MCF 10A (cell line): Measurements from ENCODE around the gene ZDHHC8. TPM values are rescaled to one million over a fixed set of nuclear protein-coding genes. Genes with fewer than 3 reads are reported as not detected.

Source experiments
- BruUV-seq: library from RNA; stranded (reverse); fragments of 400-500 nt; replicated peaks from 2 replicates; lab custom pipeline; 2021; lab: Mats Ljungman, UMichigan
- CTCF ChIA-PET: fragments of 300-600 bp; sonication (Branson Sonifier 250); formaldehyde crosslinking; extraction: SDS; loops from one replicate; lab custom pipeline; 2021; ENCODE audit warnings: antibody characterized with exemption, inconsistent platforms; lab: Yijun Ruan, JAX
- POLR2A ChIA-PET: fragments of 300-600, 350-650 bp; sonication (Branson Sonifier 250); formaldehyde crosslinking; extraction: SDS; loops from one replicate; lab custom pipeline; 2020; ENCODE audit warnings: antibody characterized with exemption, inconsistent platforms; lab: Yijun Ruan, JAX
- DNase-seq: peaks from one replicate; pipeline ENCODE4 v3.0.0-alpha.2; 2018; ENCODE audit not compliant: unreplicated experiment
- H3K27ac Mint-ChIP-seq: one replicate; pipeline ENCODE4 v1.8.0; 2022; ENCODE audit warnings: mild to moderate bottlenecking, low read depth, mixed read lengths; ENCODE audit not compliant: unreplicated experiment
- H3K27me3 Mint-ChIP-seq: one replicate; pipeline ENCODE4 v1.8.0; 2022; ENCODE audit warnings: mixed read lengths; ENCODE audit not compliant: insufficient read depth, unreplicated experiment
- H3K36me3 Mint-ChIP-seq: one replicate; pipeline ENCODE4 v1.8.0; 2022; ENCODE audit warnings: mild to moderate bottlenecking, moderate library complexity, mixed read lengths; ENCODE audit not compliant: insufficient read depth, unreplicated experiment
- H3K4me1 Mint-ChIP-seq: one replicate; pipeline ENCODE4 v1.8.0; 2022; ENCODE audit warnings: mixed read lengths; ENCODE audit not compliant: insufficient read depth, unreplicated experiment
- H3K4me3 Mint-ChIP-seq: one replicate; pipeline ENCODE4 v1.8.0; 2022; ENCODE audit warnings: mild to moderate bottlenecking, moderate library complexity, mixed read lengths; ENCODE audit not compliant: unreplicated experiment
- H3K9me3 Mint-ChIP-seq: one replicate; pipeline ENCODE4 v1.8.0; 2022; ENCODE audit warnings: mixed read lengths; ENCODE audit not compliant: unreplicated experiment
- intact Hi-C: fragments of 100-400 bp; cut with micrococcal nuclease; formaldehyde crosslinking; loops from 2 replicates; pipeline ENCODE4 v1.14.1; 2022
- total RNA-seq: library from RNA; stranded (reverse); gene quantifications from 2 replicates; pipeline ENCODE4 v1.2.3, GENCODE V29; 2022
- TF ChIP-seq, protein P1 (sequence below): fragments of 200-600 bp; IDR thresholded peaks from one replicate; pipeline ENCODE4 v1.8.0; 2022; ENCODE audit warnings: antibody characterized with exemption, mild to moderate bottlenecking; ENCODE audit not compliant: unreplicated experiment

ZDHHC8 gene
- total RNA-seq, 1 experiment from 2014 or later: 44.8 TPM

DNA sequence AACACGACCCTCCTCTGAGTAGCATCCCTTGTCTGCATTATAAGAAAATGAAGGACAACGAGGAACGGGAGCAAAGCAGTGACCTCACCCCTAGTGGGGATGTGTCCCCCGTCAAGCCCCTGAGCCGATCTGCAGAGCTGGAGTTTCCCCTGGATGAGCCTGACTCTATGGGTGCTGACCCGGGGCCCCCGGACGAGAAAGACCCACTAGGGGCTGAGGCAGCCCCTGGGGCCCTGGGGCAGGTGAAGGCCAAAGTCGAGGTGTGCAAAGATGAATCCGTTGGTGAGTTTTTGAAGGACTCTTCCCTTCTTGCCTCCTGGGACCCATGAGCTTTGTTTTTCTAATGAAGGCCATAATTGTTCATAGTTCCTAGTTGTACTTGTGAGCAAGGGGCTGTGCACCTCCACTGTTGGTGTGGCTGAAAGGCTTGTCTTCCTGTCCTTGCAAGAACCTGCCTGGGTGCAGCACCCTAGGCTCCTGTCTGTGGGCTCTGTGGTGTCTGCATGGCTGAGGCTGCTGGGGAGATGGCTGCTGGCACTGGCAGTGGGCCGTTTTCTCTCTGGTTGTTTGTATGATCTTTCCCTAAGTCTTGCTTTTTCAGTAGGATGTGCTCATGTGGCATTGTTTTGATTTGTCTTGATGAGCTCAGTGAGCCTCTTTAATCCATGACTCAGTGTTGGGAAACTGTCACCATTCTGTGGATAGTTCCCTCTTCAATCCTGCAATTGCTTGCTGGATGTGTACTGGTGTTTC, 41.5 kb upstream of the ZDHHC8 start:
- POLR2A ChIA-PET: no interaction called here
- H3K4me3 Mint-ChIP-seq: no peak overlapping the region
- peaks cover 7% of the 10 kb centered on the region for H3K4me1 Mint-ChIP-seq
- CTCF ChIA-PET: no interaction called here
- TF ChIP-seq, protein P1, sequence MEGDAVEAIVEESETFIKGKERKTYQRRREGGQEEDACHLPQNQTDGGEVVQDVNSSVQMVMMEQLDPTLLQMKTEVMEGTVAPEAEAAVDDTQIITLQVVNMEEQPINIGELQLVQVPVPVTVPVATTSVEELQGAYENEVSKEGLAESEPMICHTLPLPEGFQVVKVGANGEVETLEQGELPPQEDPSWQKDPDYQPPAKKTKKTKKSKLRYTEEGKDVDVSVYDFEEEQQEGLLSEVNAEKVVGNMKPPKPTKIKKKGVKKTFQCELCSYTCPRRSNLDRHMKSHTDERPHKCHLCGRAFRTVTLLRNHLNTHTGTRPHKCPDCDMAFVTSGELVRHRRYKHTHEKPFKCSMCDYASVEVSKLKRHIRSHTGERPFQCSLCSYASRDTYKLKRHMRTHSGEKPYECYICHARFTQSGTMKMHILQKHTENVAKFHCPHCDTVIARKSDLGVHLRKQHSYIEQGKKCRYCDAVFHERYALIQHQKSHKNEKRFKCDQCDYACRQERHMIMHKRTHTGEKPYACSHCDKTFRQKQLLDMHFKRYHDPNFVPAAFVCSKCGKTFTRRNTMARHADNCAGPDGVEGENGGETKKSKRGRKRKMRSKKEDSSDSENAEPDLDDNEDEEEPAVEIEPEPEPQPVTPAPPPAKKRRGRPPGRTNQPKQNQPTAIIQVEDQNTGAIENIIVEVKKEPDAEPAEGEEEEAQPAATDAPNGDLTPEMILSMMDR: no peak
- H3K36me3 Mint-ChIP-seq: peaks cover 88% of the 10 kb centered on the region
- no peak overlapping the region for H3K27ac Mint-ChIP-seq
- no peak for DNase-seq
- BruUV-seq: no TSS peak
- no peaks in the 10 kb centered on the region for H3K27me3 Mint-ChIP-seq
- H3K9me3 Mint-ChIP-seq: no peaks in the 10 kb centered on the region
- intact Hi-C loops: no loop called here

- no peaks in the 10 kb centered on the region for H3K27me3 Mint-ChIP-seq
- H3K36me3 Mint-ChIP-seq: peaks cover 88% of the 10 kb centered on the region
- ChIA-PET CTCF (interaction anchor here (0.7 kb wide), 2 partner anchors 9 to 137 kb away, joined by 3 read pairs; no protein-coding TSS in a partner anchor), POLR2A (no interaction called here)
- intact Hi-C loops: no loop called here
- H3K4me3 Mint-ChIP-seq: no peak overlapping the region
- DNase-seq: no peak
- no peak overlapping the region for H3K27ac Mint-ChIP-seq
- BruUV-seq: no TSS peak
- H3K9me3 Mint-ChIP-seq: no peaks in the 10 kb centered on the region
- H3K4me1 Mint-ChIP-seq: peaks cover 6% of the 10 kb centered on the region
- TF ChIP-seq, protein P1: no peak
Measured at GRCh38 chr22:20090730-20091240, 40.8 kb upstream of the ZDHHC8 start.

- CTCF ChIA-PET: interaction anchor here (0.7 to 0.9 kb wide), 2 partner anchors 32 to 138 kb away, joined by 3 to 4 read pairs; no protein-coding TSS in a partner anchor
- POLR2A ChIA-PET: no interaction called here
- H3K36me3 Mint-ChIP-seq: peaks cover 88% of the 10 kb centered on the region
- no peak for DNase-seq
- H3K4me3 Mint-ChIP-seq: no peak overlapping the region
- TF ChIP-seq, protein P1: no peak
- intact Hi-C loops: no loop called here
- H3K9me3 Mint-ChIP-seq: no peaks in the 10 kb centered on the region
- H3K4me1 Mint-ChIP-seq: no peaks in the 10 kb centered on the region
- no peaks in the 10 kb centered on the region for H3K27me3 Mint-ChIP-seq
- no peak overlapping the region for H3K27ac Mint-ChIP-seq
- BruUV-seq: no TSS peak
Measured at GRCh38 chr22:20091690-20092476, 39.7 kb upstream of the ZDHHC8 start.

DNA sequence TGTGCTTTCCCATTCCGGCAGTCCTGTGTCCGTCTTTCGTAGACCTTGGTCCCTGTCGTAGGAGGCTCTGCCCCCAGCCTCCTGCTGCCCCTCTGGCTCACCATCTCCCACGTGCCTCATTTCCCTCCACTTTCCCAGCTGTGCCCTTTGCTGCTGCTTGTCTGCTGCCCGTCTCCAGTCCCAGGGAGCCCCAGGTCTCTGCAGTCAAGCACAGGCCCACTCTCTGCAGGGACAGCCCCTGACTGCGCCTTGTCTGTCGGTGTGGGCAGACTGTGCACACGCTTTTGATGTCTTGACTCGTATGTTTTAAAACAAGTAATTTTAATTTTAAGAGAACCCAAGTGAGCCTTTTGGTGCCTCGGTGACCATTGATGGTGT, 39.1 kb upstream of the ZDHHC8 start:
- Mint-ChIP-seq H3K9me3 (no peaks in the 10 kb centered on the region), H3K4me3 (no peak overlapping the region), H3K4me1 (no peaks in the 10 kb centered on the region), H3K36me3 (peaks cover 88% of the 10 kb centered on the region), H3K27ac (no peak overlapping the region), H3K27me3 (no peaks in the 10 kb centered on the region)
- TF ChIP-seq, protein P1: no peak
- intact Hi-C loops: no loop called here
- POLR2A ChIA-PET: no interaction called here
- DNase-seq: no peak
- CTCF ChIA-PET: no interaction called here
- no TSS peak for BruUV-seq
